ENCODE data around the gene ZFP64.

Gene ZFP64

GRCh38 chr20:52180180-52180840 is 11.3 kb downstream of the ZFP64 start:
- Mint-ChIP-seq H3K4me1 (no peaks in the 10 kb centered on the region), H3K36me3 (ENCODE audit: low read depth) (peaks cover 81% of the 10 kb centered on the region), H3K27ac (no peak overlapping the region), H3K4me3 (no peak overlapping the region), H3K9me3 (no peaks in the 10 kb centered on the region), H3K27me3 (ENCODE audit: low read depth, poor library complexity) (no peaks in the 10 kb centered on the region)
- no peak for DNase-seq
- TF ChIP-seq CTCF (IDR thresholded peaks at IDR 0.05) = no peak

GRCh38 chr20:52179331-52180179 is 12.0 kb downstream of the ZFP64 start:
- no peaks in the 10 kb centered on the region for H3K4me1 Mint-ChIP-seq
- peaks cover 81% of the 10 kb centered on the region for H3K36me3 Mint-ChIP-seq (ENCODE audit: low read depth)
- H3K27me3 Mint-ChIP-seq (ENCODE audit: low read depth, poor library complexity) = no peaks in the 10 kb centered on the region
- no peak overlapping the region for H3K4me3 Mint-ChIP-seq
- no peak for DNase-seq
- no peak for TF ChIP-seq CTCF (IDR thresholded peaks at IDR 0.05)
- H3K27ac Mint-ChIP-seq = no peak overlapping the region
- no peaks in the 10 kb centered on the region for H3K9me3 Mint-ChIP-seq

- TF ChIP-seq CTCF (IDR thresholded peaks at IDR 0.05) = no peak
- DNase-seq = no peak
- no peak overlapping the region for H3K4me3 Mint-ChIP-seq
- H3K9me3 Mint-ChIP-seq = no peaks in the 10 kb centered on the region
- no peaks in the 10 kb centered on the region for H3K27me3 Mint-ChIP-seq (ENCODE audit: low read depth, poor library complexity)
- peaks cover 79% of the 10 kb centered on the region for H3K36me3 Mint-ChIP-seq (ENCODE audit: low read depth)
- H3K27ac Mint-ChIP-seq = no peak overlapping the region
- H3K4me1 Mint-ChIP-seq = no peaks in the 10 kb centered on the region
Observed at GRCh38 chr20:52178691-52179090, 12.9 kb downstream of the ZFP64 start.

GRCh38 chr20:52175840-52176239 is 15.7 kb downstream of the ZFP64 start:
- Mint-ChIP-seq H3K27me3 (ENCODE audit: low read depth, poor library complexity) (no peaks in the 10 kb centered on the region), H3K4me3 (no peak overlapping the region), H3K36me3 (ENCODE audit: low read depth) (peaks cover 76% of the 10 kb centered on the region), H3K9me3 (no peaks in the 10 kb centered on the region), H3K4me1 (no peaks in the 10 kb centered on the region), H3K27ac (no peak overlapping the region)
- no peak for DNase-seq
- no peak for TF ChIP-seq CTCF (IDR thresholded peaks at IDR 0.05)

GRCh38 chr20:52172392-52173047 is 19.1 kb downstream of the ZFP64 start:
- Mint-ChIP-seq H3K27me3 (ENCODE audit: low read depth, poor library complexity) (no peaks in the 10 kb centered on the region), H3K4me1 (no peaks in the 10 kb centered on the region), H3K36me3 (ENCODE audit: low read depth) (peaks cover 78% of the 10 kb centered on the region), H3K9me3 (peaks cover 5% of the 10 kb centered on the region), H3K4me3 (no peak overlapping the region), H3K27ac (no peak overlapping the region)
- DNase-seq = no peak
- TF ChIP-seq CTCF (IDR thresholded peaks at IDR 0.05) = no peak

Data from nephron progenitor cell (in vitro differentiated cells).